Gastrocnemius medialis (tissue), 4 donors: ENCODE results near the gene TENM3. TPM values are rescaled to one million over a fixed set of nuclear protein-coding genes. Genes with fewer than 3 reads are reported as not detected.

ENCODE experiments used
- ATAC-seq, 2 donors: fragments of 150-250 bp; one replicate each; pipeline ENCODE4 v1.9.1; 2016
- DNase-seq, 2 donors: peaks; one replicate each; pipeline ENCODE4 v3.0.0-alpha.2; 2019
- H3K27ac ChIP-seq, 4 donors: fragments of 200-600 bp; sonication (generic); 1 replicate in 1 of 4; 2 replicates in 3 of 4; pipeline ENCODE4 v1.5.1; 2016 to 2018; ENCODE audit warnings: mild to moderate bottlenecking in 2 of 4, moderate library complexity in 1 of 4
- H3K27me3 ChIP-seq, 3 donors: fragments of 200-600 bp; sonication (generic) in 2 of 3; 1 replicate in 1 of 3; 2 replicates in 2 of 3; pipeline versions ENCODE4 v1.5.1 to v1.6.0; 2016 to 2019; ENCODE audit warnings: mild to moderate bottlenecking in 1 of 3, moderate library complexity in 1 of 3
- H3K36me3 ChIP-seq, 2 donors: fragments of 200-600 bp; sonication (generic) in 1 of 2; one replicate each; pipeline ENCODE4 v1.5.1; 2017 to 2018
- H3K4me1 ChIP-seq, 2 donors: fragments of 200-600 bp; sonication (generic) in 1 of 2; one replicate each; pipeline ENCODE4 v1.5.1; 2016 to 2017; ENCODE audit warnings: mild to moderate bottlenecking in 2 of 2
- H3K4me3 ChIP-seq, 4 donors: fragments of 200-600 bp; sonication (generic) in 3 of 4; 1 replicate in 1 of 4; 2 replicates in 3 of 4; pipeline ENCODE4 v1.5.1; 2016 to 2019; ENCODE audit warnings: mild to moderate bottlenecking in 2 of 4
- H3K9me3 ChIP-seq, 3 donors: fragments of 200-600 bp; sonication (generic) in 2 of 3; 1 replicate in 1 of 3; 2 replicates in 2 of 3; pipeline ENCODE4 v1.5.1; 2016 to 2019
- POLR2A ChIP-seq, 2 donors: fragments of 450-650 bp; IDR thresholded peaks; one replicate each; pipeline ENCODE4 v1.6.1; 2017; ENCODE audit warnings: antibody characterized with exemption in 2 of 2, mild to moderate bottlenecking in 2 of 2, moderate library complexity in 2 of 2
- in situ Hi-C, 4 donors: fragments of 200-750 bp; cut with MboI; loops; one replicate each; pipeline versions ENCODE4 v1.15.0 to v1.8.0; 2017; ENCODE audit warnings: low sequenced_read_pairs in 4 of 4
- intact Hi-C: fragments of 100-400 bp; cut with DNase I; formaldehyde crosslinking; loops from one replicate; pipeline ENCODE4 v1.15.1; 2023; ENCODE audit warnings: low total_unique reads
- total RNA-seq, 4 donors: library from RNA; depleted of rRNA; stranded (reverse); fragments of >200 nt; gene quantifications; one replicate each; pipeline versions ENCODE4 v1.1.0 to v1.2.3, GENCODE V29; 2016
- TF ChIP-seq, protein P1 (sequence below), 5 experiments: fragments of 450-650 bp in 3 of 5; fragments of 200-600 bp in 2 of 5; sonication (generic) in 2 of 5; IDR thresholded peaks in 4 of 5; conservative IDR thresholded peaks in 1 of 5; 1 replicate in 4 of 5; 2 replicates in 1 of 5; pipeline ENCODE4 v1.5.1; 2016 to 2019; ENCODE audit warnings: antibody characterized with exemption in 5 of 5, mild to moderate bottlenecking in 3 of 5, moderate library complexity in 3 of 5

TENM3 gene
- total RNA-seq, 4 donors from 2014 or later = 8.3 to 16.2 (median 12.3) TPM

DNA sequence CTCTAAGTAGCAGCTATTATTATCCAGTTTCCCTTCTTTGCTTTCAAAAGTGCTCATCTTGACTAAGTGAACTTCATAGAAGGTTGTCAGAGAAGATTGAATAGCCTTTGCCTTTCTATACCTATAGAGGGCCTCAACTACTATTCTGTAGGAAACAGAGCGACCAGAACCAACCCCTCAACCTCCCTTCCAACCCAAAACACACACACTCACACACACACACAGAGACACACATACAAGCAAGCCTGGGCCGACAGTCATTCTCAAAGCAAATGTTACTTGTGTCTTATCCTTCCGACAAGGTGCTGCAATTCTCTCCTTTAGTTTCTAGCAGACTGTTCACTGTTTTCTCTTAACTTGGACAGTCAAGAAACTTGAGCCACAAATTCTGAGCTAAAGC is 472.3 kb downstream of the TENM3 start:
- H3K9me3 ChIP-seq = no peaks in the 10 kb centered on the region
- no peaks in the 10 kb centered on the region for H3K36me3 ChIP-seq
- H3K27me3 ChIP-seq = no peaks in the 10 kb centered on the region
- DNase-seq = no peak
- H3K27ac ChIP-seq = no peak overlapping the region
- no peaks in the 10 kb centered on the region for H3K4me1 ChIP-seq
- TF ChIP-seq POLR2A (IDR thresholded peaks at IDR 0.05) = no peak
- TF ChIP-seq, protein P1, sequence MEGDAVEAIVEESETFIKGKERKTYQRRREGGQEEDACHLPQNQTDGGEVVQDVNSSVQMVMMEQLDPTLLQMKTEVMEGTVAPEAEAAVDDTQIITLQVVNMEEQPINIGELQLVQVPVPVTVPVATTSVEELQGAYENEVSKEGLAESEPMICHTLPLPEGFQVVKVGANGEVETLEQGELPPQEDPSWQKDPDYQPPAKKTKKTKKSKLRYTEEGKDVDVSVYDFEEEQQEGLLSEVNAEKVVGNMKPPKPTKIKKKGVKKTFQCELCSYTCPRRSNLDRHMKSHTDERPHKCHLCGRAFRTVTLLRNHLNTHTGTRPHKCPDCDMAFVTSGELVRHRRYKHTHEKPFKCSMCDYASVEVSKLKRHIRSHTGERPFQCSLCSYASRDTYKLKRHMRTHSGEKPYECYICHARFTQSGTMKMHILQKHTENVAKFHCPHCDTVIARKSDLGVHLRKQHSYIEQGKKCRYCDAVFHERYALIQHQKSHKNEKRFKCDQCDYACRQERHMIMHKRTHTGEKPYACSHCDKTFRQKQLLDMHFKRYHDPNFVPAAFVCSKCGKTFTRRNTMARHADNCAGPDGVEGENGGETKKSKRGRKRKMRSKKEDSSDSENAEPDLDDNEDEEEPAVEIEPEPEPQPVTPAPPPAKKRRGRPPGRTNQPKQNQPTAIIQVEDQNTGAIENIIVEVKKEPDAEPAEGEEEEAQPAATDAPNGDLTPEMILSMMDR (IDR thresholded peaks at IDR 0.05 in 4 of 5, conservative IDR thresholded peaks at IDR 0.05 in 1 of 5) = no peak
- intact Hi-C loops = no loop called here
- no peak overlapping the region for H3K4me3 ChIP-seq
- ATAC-seq = no peak
- in situ Hi-C loops = no loop called here

DNA sequence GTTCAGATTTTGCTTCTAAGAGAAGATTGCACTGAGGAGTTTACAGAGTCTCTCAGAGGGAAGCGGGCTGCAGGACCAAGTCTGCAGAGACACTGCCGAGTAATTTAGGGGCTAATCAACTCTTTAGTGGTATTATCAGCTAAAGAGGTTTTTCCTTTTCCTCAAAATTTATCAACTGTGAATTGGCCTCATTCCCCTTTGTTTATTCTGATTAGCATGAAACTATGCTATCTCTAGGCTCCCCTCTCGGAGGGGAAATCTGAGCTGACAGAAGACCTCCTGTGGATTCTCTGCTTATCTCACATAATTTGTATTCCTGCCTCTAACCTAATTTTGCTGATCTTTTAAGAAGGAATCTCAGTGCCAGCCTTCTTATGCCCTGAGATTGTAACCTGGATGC is 473.0 kb downstream of the TENM3 start:
- ATAC-seq (no peak), DNase-seq (no peak)
- in situ Hi-C loops = no loop called here
- TF ChIP-seq, protein P1 (IDR thresholded peaks at IDR 0.05 in 4 of 5, conservative IDR thresholded peaks at IDR 0.05 in 1 of 5) = no peak
- no peak for TF ChIP-seq POLR2A (IDR thresholded peaks at IDR 0.05)
- no peaks in the 10 kb centered on the region for H3K36me3 ChIP-seq
- no peak overlapping the region for H3K4me3 ChIP-seq
- intact Hi-C loops = no loop called here
- no peaks in the 10 kb centered on the region for H3K27me3 ChIP-seq
- no peaks in the 10 kb centered on the region for H3K9me3 ChIP-seq
- H3K27ac ChIP-seq = no peak overlapping the region
- H3K4me1 ChIP-seq = no peaks in the 10 kb centered on the region

DNA sequence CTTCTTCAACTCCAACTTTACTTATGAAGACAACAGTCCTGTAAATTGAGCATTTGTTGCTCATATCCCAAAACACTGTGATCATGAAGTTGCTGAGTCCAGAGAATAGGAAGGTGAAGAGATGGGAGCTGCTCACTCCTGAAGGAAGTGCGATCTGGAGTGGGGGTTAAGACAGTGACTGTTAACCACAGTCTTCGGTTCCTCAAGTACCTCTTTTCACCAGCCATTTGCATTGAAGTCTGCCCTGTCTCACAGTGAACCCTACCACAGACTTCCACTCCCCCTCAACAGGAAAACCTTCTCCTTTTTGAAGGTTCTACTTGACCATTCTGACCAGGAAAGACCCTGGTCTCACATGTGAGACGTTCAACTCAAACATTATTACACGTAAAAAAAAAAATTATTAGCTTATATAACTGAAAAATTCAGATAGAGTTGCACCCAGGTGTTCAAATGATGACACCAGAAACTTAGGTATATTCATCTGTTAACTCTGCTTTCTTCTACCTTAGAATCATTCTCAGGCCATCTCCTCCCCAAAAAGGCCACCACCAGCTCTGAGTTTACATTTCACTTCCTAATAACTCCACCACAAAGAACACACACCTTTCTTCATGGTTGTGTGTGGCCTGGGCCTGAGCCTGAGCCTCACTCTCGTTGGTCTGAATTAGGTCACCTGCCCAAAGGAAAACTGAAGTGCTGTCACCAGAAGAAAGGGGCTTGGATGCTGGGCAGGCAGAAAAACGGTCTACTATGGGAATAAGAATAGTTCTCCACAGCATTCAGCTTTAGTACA is 474.8 kb downstream of the TENM3 start:
- Histone ChIP-seq H3K27me3 (no peaks in the 10 kb centered on the region), H3K36me3 (no peaks in the 10 kb centered on the region), H3K9me3 (no peaks in the 10 kb centered on the region), H3K4me3 (no peak overlapping the region), H3K27ac (no peak overlapping the region), H3K4me1 (no peaks in the 10 kb centered on the region)
- DNase-seq = no peak
- intact Hi-C loops (no loop called here), in situ Hi-C loops (no loop called here)
- TF ChIP-seq POLR2A (IDR thresholded peaks at IDR 0.05) = no peak
- TF ChIP-seq, protein P1 (IDR thresholded peaks at IDR 0.05 in 4 of 5, conservative IDR thresholded peaks at IDR 0.05 in 1 of 5) = no peak
- ATAC-seq = no peak

DNA sequence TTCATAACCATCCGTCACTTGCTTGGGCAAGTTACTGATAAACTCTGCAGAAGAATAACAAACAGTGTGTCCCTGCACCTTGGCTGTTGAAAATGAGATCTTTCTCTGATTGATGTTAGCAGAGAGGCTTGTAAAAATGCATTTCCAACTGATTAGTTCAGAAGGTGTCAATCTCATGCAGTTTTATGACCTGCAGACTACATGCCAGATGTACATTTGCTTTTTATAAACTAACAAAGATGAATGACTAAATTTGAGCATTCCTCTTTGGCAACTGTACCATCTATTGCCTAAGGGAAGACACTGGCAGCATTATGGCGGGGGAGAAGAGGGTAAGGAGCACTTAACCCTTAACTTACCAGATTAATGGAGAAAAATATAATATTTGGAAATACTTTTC is 481.2 kb downstream of the TENM3 start:
- H3K27me3 ChIP-seq = no peaks in the 10 kb centered on the region
- ATAC-seq (no peak), DNase-seq (no peak)
- no peak overlapping the region for H3K4me3 ChIP-seq
- H3K36me3 ChIP-seq = no peaks in the 10 kb centered on the region
- TF ChIP-seq, protein P1 (IDR thresholded peaks at IDR 0.05 in 4 of 5, conservative IDR thresholded peaks at IDR 0.05 in 1 of 5) = no peak
- no peak for TF ChIP-seq POLR2A (IDR thresholded peaks at IDR 0.05)
- H3K9me3 ChIP-seq = no peaks in the 10 kb centered on the region
- in situ Hi-C loops (no loop called here), intact Hi-C loops (no loop called here)
- no peak overlapping the region for H3K27ac ChIP-seq
- no peaks in the 10 kb centered on the region for H3K4me1 ChIP-seq

DNA sequence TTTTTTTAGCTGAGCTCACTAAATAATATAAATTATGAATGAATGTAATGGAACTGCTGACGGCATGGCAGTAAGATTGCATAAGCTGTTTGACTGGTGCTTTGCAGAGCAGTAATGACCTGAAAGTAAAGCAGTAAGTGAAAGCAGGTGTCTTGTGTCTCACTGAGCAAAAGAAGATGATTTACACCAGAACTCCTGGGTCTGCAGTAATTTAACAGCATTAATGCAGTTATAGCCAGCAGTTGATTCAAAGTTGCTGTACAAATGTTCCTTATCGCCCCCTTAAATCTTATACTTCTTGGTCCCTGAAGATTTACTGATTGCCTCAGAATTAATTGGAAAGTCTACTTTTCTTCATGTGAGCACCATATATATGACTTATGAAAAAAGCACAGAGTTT is 486.3 kb downstream of the TENM3 start:
- ATAC-seq = no peak
- intact Hi-C loops = no loop called here
- Histone ChIP-seq H3K4me1 (no peaks in the 10 kb centered on the region), H3K4me3 (no peak overlapping the region), H3K27ac (no peak overlapping the region), H3K36me3 (no peaks in the 10 kb centered on the region), H3K27me3 (no peaks in the 10 kb centered on the region), H3K9me3 (no peaks in the 10 kb centered on the region)
- in situ Hi-C loops = no loop called here
- TF ChIP-seq, protein P1 (IDR thresholded peaks at IDR 0.05 in 4 of 5, conservative IDR thresholded peaks at IDR 0.05 in 1 of 5) = no peak
- TF ChIP-seq POLR2A (IDR thresholded peaks at IDR 0.05) = no peak
- no peak for DNase-seq
